SIG-M5 (cell line): Measurements from ENCODE around the gene ENDOD1.
"Not testable (repeated sequence)": the region's sequence is repeated elsewhere in the genome, so short reads cannot be mapped to it uniquely, and the experiment has no call there.

Source experiments
- DNase-seq: peaks from one replicate; lab custom pipeline; 2025; lab: John Stamatoyannopoulos, UW

ENDOD1 gene

GRCh38 chr11:95089620-95090542 is at the start of gene ENDOD1:
ENDOD1 (plus strand) TSS chr11:95089846; CDS start chr11:95089928, 82 bp downstream.
- peak; percentile 48 for DNase-seq

- no peak for DNase-seq
Measured at GRCh38 chr11:95042239-95042638, 47.4 kb upstream of the ENDOD1 start.

- no peak for DNase-seq
Measured at GRCh38 chr11:95042906-95043305, 46.7 kb upstream of the ENDOD1 start.

GRCh38 chr11:95044010-95044409 is 45.6 kb upstream of the ENDOD1 start:
- no peak for DNase-seq

- DNase-seq, result no peak
Measured at GRCh38 chr11:95045812-95046211, 43.8 kb upstream of the ENDOD1 start.

GRCh38 chr11:95049122-95049521 is 40.5 kb upstream of the ENDOD1 start, which contains the start of gene KDM4F:
KDM4F (plus strand) TSS chr11:95049422.
- DNase-seq, result not testable (repeated sequence)

GRCh38 chr11:95050595-95051202 is 38.9 kb upstream of the ENDOD1 start:
- DNase-seq, result no peak

- no peak for DNase-seq
Measured at GRCh38 chr11:95054356-95054755, 35.3 kb upstream of the ENDOD1 start.

- DNase-seq, result no peak
Measured at GRCh38 chr11:95055283-95055897, 34.3 kb upstream of the ENDOD1 start.

- no peak for DNase-seq
Measured at GRCh38 chr11:95057959-95058358, 31.7 kb upstream of the ENDOD1 start.

- DNase-seq, result no peak
Measured at GRCh38 chr11:95058621-95059020, 31.0 kb upstream of the ENDOD1 start.

GRCh38 chr11:95059046-95059445 is 30.6 kb upstream of the ENDOD1 start:
- no peak for DNase-seq

GRCh38 chr11:95065336-95065735 is 24.3 kb upstream of the ENDOD1 start:
- DNase-seq, result no peak

GRCh38 chr11:95066716-95067038 is 23.0 kb upstream of the ENDOD1 start, which contains the start of gene SRSF8:
SRSF8 (plus strand) TSS chr11:95066919; CDS start chr11:95067227, 308 bp downstream.
- DNase-seq, result no peak

- no peak for DNase-seq
Measured at GRCh38 chr11:95067039-95067840, 22.4 kb upstream of the ENDOD1 start.

GRCh38 chr11:95067841-95068219 is 21.8 kb upstream of the ENDOD1 start:
- DNase-seq, result no peak

- peak; percentile 94 for DNase-seq
Measured at GRCh38 chr11:95068549-95068948, 21.1 kb upstream of the ENDOD1 start.

GRCh38 chr11:95070471-95070870 is 19.2 kb upstream of the ENDOD1 start:
- DNase-seq, result no peak

- DNase-seq, result no peak
Measured at GRCh38 chr11:95072948-95073347, 16.7 kb upstream of the ENDOD1 start.

- no peak for DNase-seq
Measured at GRCh38 chr11:95074792-95075563, 14.7 kb upstream of the ENDOD1 start.

GRCh38 chr11:95076416-95076815 is 13.2 kb upstream of the ENDOD1 start:
- no peak for DNase-seq
